T-helper 2 cell treated with Interferon-gamma antibody and Interleukin-4, amounts not matched to agents 5 μg/mL and 100 μg/mL, for 36 hours (primary cell): ENCODE results near the gene MPPED2.

ENCODE experiments used
- DNase-seq: peaks from one replicate; pipeline ENCODE4 v3.0.0; 2021; ENCODE audit warnings: low spot score
- H3K27ac Mint-ChIP-seq: one replicate; pipeline ENCODE4 v1.8.0; 2021; ENCODE audit warnings: mild to moderate bottlenecking, mixed read lengths
- H3K27me3 Mint-ChIP-seq: one replicate; pipeline ENCODE4 v1.8.0; 2021; ENCODE audit warnings: low read depth, mixed read lengths
- H3K36me3 Mint-ChIP-seq: one replicate; pipeline ENCODE4 v1.8.0; 2021; ENCODE audit warnings: low read depth, mixed read lengths
- H3K4me1 Mint-ChIP-seq: one replicate; pipeline ENCODE4 v1.8.0; 2021; ENCODE audit warnings: low read depth, mixed read lengths
- H3K4me3 Mint-ChIP-seq: one replicate; pipeline ENCODE4 v1.8.0; 2022; ENCODE audit warnings: mild to moderate bottlenecking, moderate library complexity, mixed read lengths
- H3K9me3 Mint-ChIP-seq: one replicate; pipeline ENCODE4 v1.8.0; 2021; ENCODE audit warnings: mixed read lengths

Gene MPPED2

GRCh38 chr11:30501744-30502143, 84.4 kb downstream of the MPPED2 start:
- Mint-ChIP-seq H3K4me1 (no peaks in the 10 kb centered on the region), H3K27me3 (no peaks in the 10 kb centered on the region), H3K27ac (no peak overlapping the region), H3K9me3 (no peaks in the 10 kb centered on the region), H3K36me3 (no peaks in the 10 kb centered on the region), H3K4me3 (no peak overlapping the region)
- DNase-seq, result no peak

- H3K4me3 Mint-ChIP-seq, result no peak overlapping the region
- H3K4me1 Mint-ChIP-seq, result no peaks in the 10 kb centered on the region
- no peaks in the 10 kb centered on the region for H3K9me3 Mint-ChIP-seq
- DNase-seq, result no peak
- H3K36me3 Mint-ChIP-seq, result no peaks in the 10 kb centered on the region
- H3K27ac Mint-ChIP-seq, result no peak overlapping the region
- H3K27me3 Mint-ChIP-seq, result no peaks in the 10 kb centered on the region
Observed at GRCh38 chr11:30499940-30500339, 86.2 kb downstream of the MPPED2 start.

- no peak for DNase-seq
- H3K4me1 Mint-ChIP-seq, result no peaks in the 10 kb centered on the region
- H3K9me3 Mint-ChIP-seq, result no peaks in the 10 kb centered on the region
- H3K36me3 Mint-ChIP-seq, result no peaks in the 10 kb centered on the region
- H3K4me3 Mint-ChIP-seq, result no peak overlapping the region
- H3K27ac Mint-ChIP-seq, result no peak overlapping the region
- H3K27me3 Mint-ChIP-seq, result no peaks in the 10 kb centered on the region
Observed at GRCh38 chr11:30497600-30497999, 88.6 kb downstream of the MPPED2 start.

GRCh38 chr11:30496935-30497334, 89.2 kb downstream of the MPPED2 start:
- no peaks in the 10 kb centered on the region for H3K36me3 Mint-ChIP-seq
- H3K27ac Mint-ChIP-seq, result no peak overlapping the region
- no peaks in the 10 kb centered on the region for H3K4me1 Mint-ChIP-seq
- no peak overlapping the region for H3K4me3 Mint-ChIP-seq
- no peak for DNase-seq
- H3K27me3 Mint-ChIP-seq, result no peaks in the 10 kb centered on the region
- H3K9me3 Mint-ChIP-seq, result no peaks in the 10 kb centered on the region

- Mint-ChIP-seq H3K4me1 (no peaks in the 10 kb centered on the region), H3K27ac (no peak overlapping the region), H3K36me3 (no peaks in the 10 kb centered on the region), H3K27me3 (no peaks in the 10 kb centered on the region), H3K9me3 (no peaks in the 10 kb centered on the region), H3K4me3 (no peak overlapping the region)
- no peak for DNase-seq
Observed at GRCh38 chr11:30495437-30495836, 90.7 kb downstream of the MPPED2 start.

- Mint-ChIP-seq H3K36me3 (no peaks in the 10 kb centered on the region), H3K4me3 (no peak overlapping the region), H3K27me3 (no peaks in the 10 kb centered on the region), H3K27ac (no peak overlapping the region), H3K4me1 (no peaks in the 10 kb centered on the region), H3K9me3 (no peaks in the 10 kb centered on the region)
- no peak for DNase-seq
Observed at GRCh38 chr11:30489511-30489910, 96.6 kb downstream of the MPPED2 start.

GRCh38 chr11:30489076-30489475, 97.1 kb downstream of the MPPED2 start:
- no peak for DNase-seq
- H3K4me3 Mint-ChIP-seq, result no peak overlapping the region

GRCh38 chr11:30488304-30488998, 97.7 kb downstream of the MPPED2 start:
- H3K4me3 Mint-ChIP-seq, result no peak overlapping the region
- no peaks in the 10 kb centered on the region for H3K9me3 Mint-ChIP-seq
- no peaks in the 10 kb centered on the region for H3K36me3 Mint-ChIP-seq
- no peak for DNase-seq
- no peak overlapping the region for H3K27ac Mint-ChIP-seq
- peaks cover 3% of the 10 kb centered on the region for H3K27me3 Mint-ChIP-seq
- H3K4me1 Mint-ChIP-seq, result no peaks in the 10 kb centered on the region

More at GRCh38 chr11:30489076-30489475, 97.1 kb downstream of the MPPED2 start:
- Mint-ChIP-seq H3K27me3 (peaks cover 3% of the 10 kb centered on the region), H3K4me1 (no peaks in the 10 kb centered on the region), H3K27ac (no peak overlapping the region), H3K36me3 (no peaks in the 10 kb centered on the region), H3K9me3 (no peaks in the 10 kb centered on the region)

GRCh38 chr11:30487200-30487898, 98.8 kb downstream of the MPPED2 start:
- H3K36me3 Mint-ChIP-seq, result no peaks in the 10 kb centered on the region
- no peaks in the 10 kb centered on the region for H3K9me3 Mint-ChIP-seq
- no peak overlapping the region for H3K27ac Mint-ChIP-seq
- H3K4me3 Mint-ChIP-seq, result no peak overlapping the region
- DNase-seq, result no peak
- H3K27me3 Mint-ChIP-seq, result peaks cover 3% of the 10 kb centered on the region
- H3K4me1 Mint-ChIP-seq, result no peaks in the 10 kb centered on the region

- no peak for DNase-seq
Observed at GRCh38 chr11:30485756-30486155, 100.4 kb downstream of the MPPED2 start.

GRCh38 chr11:30485222-30485621, 100.9 kb downstream of the MPPED2 start:
- peaks cover 3% of the 10 kb centered on the region for H3K27me3 Mint-ChIP-seq
- no peaks in the 10 kb centered on the region for H3K36me3 Mint-ChIP-seq
- no peak overlapping the region for H3K4me3 Mint-ChIP-seq
- no peak overlapping the region for H3K27ac Mint-ChIP-seq
- H3K9me3 Mint-ChIP-seq, result no peaks in the 10 kb centered on the region
- H3K4me1 Mint-ChIP-seq, result no peaks in the 10 kb centered on the region
- no peak for DNase-seq

More at GRCh38 chr11:30485756-30486155, 100.4 kb downstream of the MPPED2 start:
- Mint-ChIP-seq H3K27ac (no peak overlapping the region), H3K9me3 (no peaks in the 10 kb centered on the region), H3K4me1 (no peaks in the 10 kb centered on the region), H3K27me3 (peaks cover 3% of the 10 kb centered on the region), H3K4me3 (no peak overlapping the region), H3K36me3 (no peaks in the 10 kb centered on the region)

GRCh38 chr11:30483056-30483455, 103.1 kb downstream of the MPPED2 start:
- DNase-seq, result no peak
- H3K36me3 Mint-ChIP-seq, result no peaks in the 10 kb centered on the region
- no peak overlapping the region for H3K27ac Mint-ChIP-seq
- H3K4me1 Mint-ChIP-seq, result no peaks in the 10 kb centered on the region
- H3K27me3 Mint-ChIP-seq, result peaks cover 3% of the 10 kb centered on the region
- no peak overlapping the region for H3K4me3 Mint-ChIP-seq
- H3K9me3 Mint-ChIP-seq, result no peaks in the 10 kb centered on the region

GRCh38 chr11:30481796-30482195, 104.4 kb downstream of the MPPED2 start:
- no peaks in the 10 kb centered on the region for H3K4me1 Mint-ChIP-seq
- H3K27me3 Mint-ChIP-seq, result peaks cover 3% of the 10 kb centered on the region
- H3K27ac Mint-ChIP-seq, result no peak overlapping the region
- no peaks in the 10 kb centered on the region for H3K9me3 Mint-ChIP-seq
- no peaks in the 10 kb centered on the region for H3K36me3 Mint-ChIP-seq
- no peak overlapping the region for H3K4me3 Mint-ChIP-seq
- DNase-seq, result no peak

- no peak overlapping the region for H3K4me3 Mint-ChIP-seq
- H3K36me3 Mint-ChIP-seq, result no peaks in the 10 kb centered on the region
- H3K27ac Mint-ChIP-seq, result no peak overlapping the region
- no peaks in the 10 kb centered on the region for H3K9me3 Mint-ChIP-seq
- peaks cover 3% of the 10 kb centered on the region for H3K27me3 Mint-ChIP-seq
- H3K4me1 Mint-ChIP-seq, result no peaks in the 10 kb centered on the region
- no peak for DNase-seq
Observed at GRCh38 chr11:30481330-30481729, 104.8 kb downstream of the MPPED2 start.
